GM19043 (cell line): ENCODE results near the gene KCTD2.
"Not testable (repeated sequence)": the region's sequence is repeated elsewhere in the genome, so short reads cannot be mapped to it uniquely, and the experiment has no call there.

ENCODE experiments used
- ATAC-seq: cut with Tn5 transposase; IDR thresholded peaks from one replicate; pipeline ENCODE4 v1.9.1; 2021; ENCODE audit warnings: low read depth; ENCODE audit not compliant: unreplicated experiment

Gene KCTD2

GRCh38 chr17:75046407-75047289, at the start of gene KCTD2, which contains the start of gene ATP5PD:
Gene KCTD2, plus strand, starts transcription at chr17:75047225. Its CDS starts 26 bp downstream, at chr17:75047251.
Gene ATP5PD, minus strand, starts transcription at chr17:75046969. Its CDS starts 4,319 bp downstream, at chr17:75042650.
- ATAC-seq = peak; percentile 95

GRCh38 chr17:74998783-74999182, 48.2 kb upstream of the KCTD2 start:
- no peak for ATAC-seq

GRCh38 chr17:74999523-74999922, 47.5 kb upstream of the KCTD2 start:
- no peak for ATAC-seq

- no peak for ATAC-seq
These were observed 44.8 kb upstream of the KCTD2 start for GRCh38 chr17:75001915-75002843.

- no peak for ATAC-seq
These were observed 43.7 kb upstream of the KCTD2 start for GRCh38 chr17:75003070-75003956.

- no peak for ATAC-seq
These were observed 43.1 kb upstream of the KCTD2 start for GRCh38 chr17:75003957-75004355.

- no peak for ATAC-seq
These were observed 42.7 kb upstream of the KCTD2 start for GRCh38 chr17:75004371-75004770.

GRCh38 chr17:75005291-75005690, 41.7 kb upstream of the KCTD2 start:
- no peak for ATAC-seq

- not testable (repeated sequence) for ATAC-seq
These were observed 40.9 kb upstream of the KCTD2 start for GRCh38 chr17:75006084-75006483.

GRCh38 chr17:75006653-75007052, 40.4 kb upstream of the KCTD2 start:
- ATAC-seq = no peak

GRCh38 chr17:75008373-75008772, 38.7 kb upstream of the KCTD2 start:
- ATAC-seq = no peak

GRCh38 chr17:75009139-75009724, 37.8 kb upstream of the KCTD2 start:
- ATAC-seq = no peak

- ATAC-seq = no peak
These were observed 36.2 kb upstream of the KCTD2 start for GRCh38 chr17:75010683-75011400.

- ATAC-seq = no peak
These were observed 35.5 kb upstream of the KCTD2 start for GRCh38 chr17:75011401-75012095.

- no peak for ATAC-seq
These were observed 35.0 kb upstream of the KCTD2 start for GRCh38 chr17:75012096-75012345.

- peak; percentile 92 for ATAC-seq
These were observed 34.5 kb upstream of the KCTD2 start, which contains the start of gene MRPL58 for GRCh38 chr17:75012346-75013091. Gene MRPL58, plus strand, starts transcription at chr17:75012670. Its CDS starts 17 bp downstream, at chr17:75012687.

GRCh38 chr17:75013092-75013559, 33.9 kb upstream of the KCTD2 start:
- ATAC-seq = no peak

- no peak for ATAC-seq
These were observed 27.9 kb upstream of the KCTD2 start for GRCh38 chr17:75019146-75019545.
